Stimulated activated CD4-positive, alpha-beta T cell treated with anti-CD3 and anti-CD28 coated beads, Interleukin-2, amount 100 ng/mL, for 24 hours (primary cell): ENCODE measurements around the gene SFI1.
"Not testable (repeated sequence)": the region's sequence is repeated elsewhere in the genome, so short reads cannot be mapped to it uniquely, and the experiment has no call there.

Experiments used
- DNase-seq, 2 donors: peaks; one replicate each; pipeline ENCODE4 v3.0.0-alpha.2; 2020

SFI1 gene

DNA sequence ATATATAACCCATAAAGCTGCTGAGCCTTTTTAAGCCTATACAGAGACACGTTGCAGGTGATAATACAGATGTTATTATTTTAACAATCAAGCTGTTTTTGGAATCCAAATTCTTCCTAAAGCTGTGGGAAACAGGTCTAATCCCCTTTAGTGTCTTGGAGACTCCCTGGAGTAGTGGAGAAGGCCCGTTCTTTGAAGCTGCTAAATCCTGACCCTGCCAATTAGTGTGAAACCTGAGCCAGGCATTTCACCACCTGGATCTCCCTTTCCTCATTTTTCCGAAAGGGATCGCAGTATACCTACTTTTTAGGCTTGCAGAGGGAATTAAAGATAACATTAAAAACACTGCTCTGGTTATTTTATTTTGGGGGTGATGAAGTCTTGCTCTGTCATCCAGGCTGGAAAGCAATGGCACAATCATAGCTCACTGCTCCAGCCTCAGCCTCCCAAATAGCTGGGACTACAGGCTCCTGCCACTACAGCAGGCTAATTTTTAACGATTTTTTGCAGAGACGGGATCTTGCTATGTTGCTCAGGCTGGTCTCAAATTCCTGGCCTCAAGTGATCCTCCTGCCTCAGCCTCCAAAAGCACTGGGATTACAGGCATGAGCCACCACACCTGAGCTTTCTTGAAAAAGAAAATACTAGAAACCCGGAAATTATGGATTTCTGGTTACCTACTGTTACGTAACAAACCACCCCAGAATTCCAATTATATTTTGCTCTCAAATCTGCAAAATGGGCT lies 4.9 kb upstream of the SFI1 start:
- DNase-seq: no peak

DNA sequence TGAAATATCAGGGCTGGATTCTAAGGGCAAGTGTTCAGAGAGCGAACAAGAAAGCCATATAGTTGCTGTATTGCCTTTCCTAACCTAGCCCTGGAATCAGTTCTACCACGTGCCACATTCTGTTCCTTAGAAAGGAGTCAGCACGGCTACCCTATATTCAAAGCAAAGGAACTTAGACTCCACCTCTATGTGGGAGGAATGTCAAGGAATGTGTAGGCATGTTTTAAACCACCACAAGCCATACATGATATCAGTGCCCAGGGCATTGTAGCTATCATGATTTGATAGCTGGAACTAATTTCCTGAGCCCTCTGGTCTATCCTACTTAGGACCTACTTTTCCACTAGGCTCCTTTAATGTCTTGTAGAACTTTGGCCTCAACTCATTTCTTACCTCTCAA lies 4.2 kb upstream of the SFI1 start:
- DNase-seq: no peak

DNA sequence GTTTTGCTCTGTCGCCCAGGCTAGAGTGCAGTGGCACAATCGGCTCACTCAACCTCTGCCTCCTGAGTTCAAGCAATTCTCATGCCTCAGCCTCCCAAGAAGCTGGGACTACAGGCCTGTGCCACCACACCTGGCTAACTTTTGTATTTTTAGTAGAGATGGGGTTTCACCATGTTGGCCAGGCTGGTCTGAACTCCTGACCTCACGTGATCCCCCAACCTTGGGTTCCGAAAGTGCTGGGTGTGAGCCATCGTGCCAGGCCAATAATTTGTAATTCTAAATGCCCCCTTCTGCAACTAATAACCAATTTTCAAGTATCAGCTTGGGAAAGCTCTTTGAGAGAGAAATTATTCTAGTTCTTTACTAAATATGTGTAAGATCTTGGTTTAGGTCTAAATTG lies 3.0 kb upstream of the SFI1 start:
- DNase-seq: not testable (repeated sequence)

DNA sequence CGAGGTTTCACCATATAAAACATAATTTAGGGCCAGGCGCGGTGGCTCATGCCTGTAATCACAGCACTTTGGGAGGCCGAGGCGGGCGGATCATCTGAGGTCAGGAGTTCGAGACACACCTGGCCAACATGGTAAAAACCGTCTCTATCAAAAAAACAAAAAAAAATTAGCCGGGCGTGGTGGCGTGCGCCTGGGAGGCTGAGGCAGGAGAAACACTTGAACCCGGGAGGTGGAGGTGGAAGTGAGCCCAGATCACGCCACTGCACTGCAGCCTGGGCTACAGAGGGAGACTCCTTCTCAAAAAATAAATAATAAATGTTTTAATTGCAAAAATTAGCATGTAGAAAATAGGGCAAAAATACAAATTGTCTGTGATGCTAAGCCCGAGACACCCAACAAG lies 993 bp upstream of the SFI1 start:
- no peak for DNase-seq

DNA sequence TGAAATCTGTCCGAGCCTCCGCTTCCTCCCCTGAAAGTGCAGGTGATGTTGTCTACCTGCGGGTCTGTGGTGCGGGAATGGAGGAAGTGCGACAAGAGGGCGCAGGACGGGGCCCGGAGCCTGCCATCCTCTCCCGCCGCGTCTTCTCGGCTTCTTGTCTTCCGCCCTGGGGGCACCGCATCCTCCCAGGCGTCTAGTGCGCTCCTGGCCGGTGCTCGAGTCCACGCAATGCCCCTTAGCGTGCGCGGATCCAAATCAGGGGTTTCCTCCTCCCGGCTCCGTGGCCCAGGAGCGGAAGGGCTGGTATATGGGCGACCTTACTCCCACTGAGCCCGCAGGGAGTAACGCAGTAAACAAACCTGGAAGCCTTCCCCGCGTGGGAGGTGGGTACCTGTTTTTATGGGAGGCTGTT lies 405 bp downstream of the SFI1 start:
- DNase-seq: peak; percentile 54 to 55

DNA sequence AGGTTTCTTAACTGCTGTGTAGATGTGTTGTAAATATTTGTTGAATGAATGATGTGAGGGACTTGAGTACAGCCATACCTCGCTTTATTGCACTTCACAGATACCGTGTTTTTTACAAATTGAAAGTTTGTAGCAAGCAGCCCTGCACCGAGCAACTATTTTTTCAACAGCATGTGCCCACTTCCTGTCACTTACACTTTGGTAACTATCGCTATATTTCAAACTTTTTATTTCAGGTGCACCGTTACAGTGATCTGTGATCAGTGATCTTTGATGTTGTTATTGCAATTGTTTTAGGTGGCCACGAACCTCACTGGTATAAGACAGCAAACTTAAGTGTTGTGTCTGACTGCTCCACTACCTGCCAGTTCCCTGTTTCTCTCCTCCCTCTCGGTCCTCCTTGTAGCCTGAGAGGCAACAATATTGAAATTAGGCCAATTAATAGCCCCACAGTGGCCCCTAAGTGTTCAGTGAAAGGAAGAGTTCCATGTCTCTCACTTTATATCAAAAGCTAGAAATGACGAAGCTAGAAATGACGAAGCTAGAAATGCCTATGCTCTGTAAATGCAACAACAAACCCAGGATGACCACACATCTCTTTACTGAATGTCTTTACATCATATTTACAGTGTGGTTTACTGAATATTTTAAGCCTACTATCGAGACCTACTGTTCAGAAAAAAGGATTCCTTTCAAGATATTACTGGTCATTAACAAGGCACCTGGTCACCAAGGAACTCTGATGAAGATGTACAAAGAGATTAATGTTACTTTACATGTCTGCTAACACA lies 1.0 kb downstream of the SFI1 start:
- no peak for DNase-seq

DNA sequence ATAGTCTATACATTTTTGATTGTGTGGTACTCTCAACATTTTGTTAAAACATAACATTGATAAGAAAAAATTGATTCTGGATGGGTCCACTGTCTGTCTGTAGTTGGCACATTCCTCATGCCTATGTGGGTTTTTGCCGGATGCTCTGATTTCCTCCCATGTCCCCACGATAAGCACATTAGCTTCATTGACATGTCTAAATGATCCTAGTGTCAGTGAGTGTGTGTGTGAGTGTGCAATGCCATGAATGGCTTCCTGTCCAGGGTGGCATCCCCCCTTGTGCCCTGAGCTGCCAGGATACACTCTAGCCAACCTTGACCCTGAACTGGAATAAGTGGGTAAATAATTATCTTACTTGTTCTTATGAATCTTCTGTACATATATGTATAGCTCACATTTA lies 5.4 kb downstream of the SFI1 start:
- DNase-seq: no peak

DNA sequence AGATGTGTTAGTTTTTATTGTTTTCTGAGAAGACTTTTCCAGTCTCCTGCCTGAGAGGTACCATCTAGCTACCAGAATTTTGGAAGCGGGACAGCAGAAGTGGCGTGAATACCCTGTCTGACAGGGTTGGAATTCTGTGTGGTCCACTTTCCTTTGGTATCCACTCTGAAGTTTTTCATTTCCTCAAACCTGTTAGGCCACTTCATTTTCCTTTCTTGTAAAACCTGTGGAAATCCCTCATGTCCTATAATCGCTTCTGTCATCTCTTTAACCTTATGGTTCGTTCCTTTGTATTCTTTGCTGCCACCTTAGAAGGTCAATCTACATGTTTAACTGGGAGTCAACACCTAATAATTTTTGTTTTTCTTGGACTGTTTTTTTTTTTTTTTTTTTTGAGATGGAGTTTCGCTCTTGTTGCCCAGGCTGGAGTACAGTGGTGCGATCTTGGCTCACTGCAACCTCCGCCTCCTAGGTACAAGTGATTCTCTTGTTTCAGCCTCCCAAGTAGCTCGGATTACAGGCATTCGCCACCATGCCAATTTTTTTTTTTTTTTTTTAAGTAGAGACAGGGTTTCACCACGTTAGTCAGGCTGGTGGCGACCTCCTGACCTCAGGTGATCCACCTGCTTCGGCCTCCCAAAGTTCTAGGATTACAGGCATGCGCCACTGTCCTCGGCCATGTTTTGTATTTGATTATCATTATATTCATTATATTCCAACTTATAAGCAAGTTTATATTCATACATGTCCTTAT lies 7.1 kb downstream of the SFI1 start:
- DNase-seq: no peak

DNA sequence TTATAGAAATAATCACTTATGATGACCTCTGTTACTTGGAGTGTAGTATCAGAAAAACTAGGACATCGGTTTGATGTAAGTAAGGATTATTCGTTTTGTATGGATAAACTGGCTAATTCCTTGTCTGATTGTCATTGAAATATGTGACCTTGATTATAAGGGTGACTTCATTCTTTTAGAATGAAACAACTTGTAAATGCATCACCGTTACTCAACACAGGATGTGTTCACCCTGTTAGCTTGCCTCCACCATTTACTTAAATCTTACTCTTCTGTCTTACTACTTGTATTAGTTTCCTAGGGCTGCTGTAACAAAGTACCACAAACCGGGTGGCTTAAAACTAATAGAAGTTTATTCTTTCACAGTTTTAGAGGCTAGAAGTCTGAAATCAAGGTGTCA lies 7.9 kb downstream of the SFI1 start:
- no peak for DNase-seq

DNA sequence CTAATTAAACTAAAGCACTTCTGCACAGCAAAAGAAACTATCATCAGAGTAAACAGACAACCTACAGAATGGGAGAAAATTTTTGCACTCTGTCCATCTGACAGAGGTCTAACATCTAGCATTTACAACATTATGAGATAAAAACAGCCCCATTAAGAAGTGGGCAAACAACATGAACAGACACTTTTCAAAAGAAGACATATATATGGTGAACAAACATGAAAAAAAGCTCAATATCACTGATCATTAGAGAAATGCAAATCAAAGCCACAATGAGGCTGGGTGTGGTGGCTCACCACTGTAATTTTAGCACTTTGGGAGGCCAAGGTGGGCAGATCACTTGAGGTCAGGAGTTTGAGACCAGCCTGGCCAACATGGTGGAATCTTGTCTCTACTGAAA lies 11.2 kb downstream of the SFI1 start:
- DNase-seq: not testable (repeated sequence)

DNA sequence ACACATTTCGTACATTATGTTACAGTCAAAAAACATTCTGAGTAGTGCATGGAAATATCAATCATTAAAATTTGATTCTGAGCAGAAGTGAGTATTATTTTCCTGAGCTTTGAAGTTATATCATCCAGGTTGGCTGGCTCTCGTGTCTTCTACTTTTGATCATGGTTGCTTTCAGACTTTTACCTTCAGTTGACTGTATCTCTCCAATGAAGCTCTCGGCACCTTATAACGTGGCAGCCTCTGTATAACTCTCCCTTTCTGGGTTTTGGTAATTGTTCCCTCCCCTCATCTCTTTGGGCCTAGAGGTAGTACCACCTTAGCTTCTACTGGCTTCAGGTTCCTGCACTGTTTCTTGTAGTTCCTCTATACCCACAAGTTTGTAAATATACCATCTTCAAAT lies 12.2 kb downstream of the SFI1 start:
- DNase-seq: no peak

DNA sequence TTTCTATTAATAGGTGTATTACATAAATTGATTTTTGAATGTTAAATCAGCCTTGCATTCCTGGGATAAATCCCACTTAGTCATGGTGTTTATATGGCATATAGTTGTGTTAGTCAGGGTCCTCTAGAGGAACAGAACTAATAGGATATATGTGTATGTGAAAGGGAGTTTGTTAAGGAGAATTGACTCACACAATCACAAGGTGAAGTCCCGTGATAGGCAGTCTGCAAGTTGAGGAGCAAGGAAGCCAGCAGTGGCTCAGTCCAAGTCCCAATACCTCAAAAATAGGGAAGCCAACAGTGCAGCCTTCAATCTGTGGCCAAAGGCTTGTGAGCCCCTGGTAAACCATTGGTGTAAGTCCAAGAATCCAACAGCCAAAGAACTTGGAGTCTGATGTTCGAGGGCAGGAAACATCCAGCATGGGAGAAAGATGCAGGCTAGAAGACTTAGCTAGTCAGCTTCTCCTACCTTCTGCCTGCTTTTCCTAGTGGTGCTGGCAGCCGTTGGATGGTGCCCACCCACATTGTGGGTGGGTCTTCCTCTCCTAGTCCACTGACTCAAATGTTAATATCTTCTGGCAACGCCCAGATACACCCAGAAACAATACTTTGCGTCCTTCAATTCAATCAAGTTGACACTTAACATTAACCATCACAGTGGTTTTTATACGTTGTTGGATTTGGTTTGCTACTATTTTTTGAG lies 12.9 kb downstream of the SFI1 start:
- DNase-seq: no peak

DNA sequence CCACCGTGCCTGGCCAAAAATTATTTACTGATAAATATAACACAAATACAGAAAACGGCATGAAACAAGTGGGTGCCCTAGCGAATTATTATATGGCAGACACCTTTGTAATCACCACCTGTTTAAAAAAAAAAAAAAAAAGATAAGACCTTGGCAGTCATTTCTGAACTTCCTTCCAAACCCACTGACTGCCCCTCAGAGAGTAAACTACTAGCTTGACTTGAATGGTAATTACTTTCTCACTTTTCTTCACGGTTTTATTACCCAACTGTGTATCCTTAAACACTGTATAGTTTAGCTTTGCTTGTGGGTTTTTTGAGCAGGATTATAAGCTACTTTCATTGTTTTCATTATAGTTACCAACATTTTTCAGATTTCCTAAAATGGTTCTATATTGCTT lies 23.7 kb downstream of the SFI1 start:
- no peak for DNase-seq

DNA sequence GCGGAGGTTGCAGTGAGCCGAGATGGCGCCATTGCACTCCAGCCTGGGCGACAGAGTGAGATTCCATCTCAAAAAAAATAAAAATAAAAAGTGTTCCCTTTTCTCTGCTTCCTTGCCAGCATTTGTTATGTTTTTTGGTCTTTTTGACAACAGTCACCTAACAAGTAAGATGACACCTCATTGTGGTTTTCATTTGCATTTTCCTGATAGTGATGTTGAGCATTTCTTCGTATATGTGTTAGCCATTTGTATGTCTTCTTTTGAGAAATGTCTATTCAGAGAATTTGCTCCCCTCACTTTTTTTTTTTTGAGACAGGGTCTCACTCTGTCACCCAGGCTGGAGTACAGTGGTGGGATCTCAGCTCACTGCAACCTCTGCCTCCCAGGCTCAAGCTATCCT lies 27.8 kb downstream of the SFI1 start:
- DNase-seq: not testable (repeated sequence)

DNA sequence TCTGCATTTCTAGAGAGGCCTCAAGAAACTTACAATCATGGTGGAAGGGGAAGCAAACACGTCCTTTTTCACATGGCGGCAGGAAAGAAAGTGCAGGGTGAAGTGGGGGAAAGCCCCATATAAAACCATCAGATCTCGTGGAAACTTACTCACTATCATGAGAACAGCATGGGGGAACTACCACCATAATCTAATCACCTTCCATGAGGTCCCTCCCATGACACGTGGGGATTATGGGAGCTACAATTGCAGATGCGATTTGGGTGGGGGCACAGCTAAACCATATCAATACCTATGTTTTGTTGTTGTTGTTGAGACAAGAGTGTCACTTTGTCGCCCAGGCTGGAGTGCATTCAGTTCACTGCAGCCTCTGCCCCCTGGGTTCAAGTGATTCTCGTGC lies 29.9 kb downstream of the SFI1 start:
- peak; percentile 45 to 54 for DNase-seq

DNA sequence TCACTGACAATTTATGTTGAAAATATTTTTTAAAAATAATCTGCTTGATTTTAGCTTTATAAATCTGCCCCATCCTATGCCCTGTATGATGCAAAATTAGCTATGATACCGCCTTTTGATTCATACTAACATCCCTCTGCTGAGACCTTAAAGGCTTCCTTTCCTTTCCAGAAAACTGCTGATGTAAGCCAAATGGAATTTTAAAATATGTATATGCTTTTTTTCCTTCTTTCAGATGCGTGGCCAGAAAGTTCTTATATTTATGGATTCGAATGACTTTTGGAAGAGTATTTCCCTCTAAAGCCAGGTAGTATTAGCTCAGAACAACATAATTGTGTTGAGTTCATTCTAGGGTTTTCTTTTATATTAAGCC lies 34.5 kb downstream of the SFI1 start:
- no peak for DNase-seq

DNA sequence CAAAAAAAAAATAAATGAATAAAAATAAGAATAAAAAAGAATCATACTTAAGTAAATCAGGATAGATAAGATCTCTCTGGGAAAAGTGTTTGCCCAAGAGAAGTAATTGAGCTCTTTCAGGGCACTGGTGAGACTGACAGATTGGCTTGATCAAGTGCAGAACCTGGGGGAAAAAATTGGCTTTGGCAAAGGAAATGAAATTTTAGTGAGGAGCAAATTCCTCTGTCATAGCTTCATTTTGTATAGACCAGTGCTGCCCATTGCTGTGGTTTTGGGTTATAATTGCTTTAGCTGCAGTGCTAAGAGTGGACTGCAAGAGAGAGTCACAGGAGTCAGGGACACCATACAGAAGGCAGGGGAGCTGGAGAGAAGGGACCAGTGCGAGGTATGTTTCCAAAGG lies 35.7 kb downstream of the SFI1 start:
- DNase-seq: no peak

DNA sequence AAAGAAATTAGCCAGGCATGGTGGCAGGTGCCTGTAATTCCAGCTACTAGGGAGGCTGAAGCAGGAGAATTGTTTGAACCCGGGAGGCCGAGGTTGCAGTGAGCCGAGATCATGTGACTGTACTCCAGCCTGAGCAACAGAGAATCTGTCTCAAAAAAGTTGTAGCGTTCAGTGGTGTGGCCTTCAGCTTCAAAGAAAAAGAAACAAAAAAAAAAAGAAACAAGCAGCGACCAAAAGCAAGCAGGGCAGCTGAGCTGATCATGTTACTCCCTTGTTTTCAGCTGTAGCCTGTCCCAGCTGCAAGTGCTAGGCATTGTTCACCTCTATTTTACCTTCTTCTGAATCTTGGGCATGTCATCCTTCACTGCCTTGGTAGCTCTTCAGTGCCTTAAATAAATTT lies 37.0 kb downstream of the SFI1 start:
- DNase-seq: no peak

DNA sequence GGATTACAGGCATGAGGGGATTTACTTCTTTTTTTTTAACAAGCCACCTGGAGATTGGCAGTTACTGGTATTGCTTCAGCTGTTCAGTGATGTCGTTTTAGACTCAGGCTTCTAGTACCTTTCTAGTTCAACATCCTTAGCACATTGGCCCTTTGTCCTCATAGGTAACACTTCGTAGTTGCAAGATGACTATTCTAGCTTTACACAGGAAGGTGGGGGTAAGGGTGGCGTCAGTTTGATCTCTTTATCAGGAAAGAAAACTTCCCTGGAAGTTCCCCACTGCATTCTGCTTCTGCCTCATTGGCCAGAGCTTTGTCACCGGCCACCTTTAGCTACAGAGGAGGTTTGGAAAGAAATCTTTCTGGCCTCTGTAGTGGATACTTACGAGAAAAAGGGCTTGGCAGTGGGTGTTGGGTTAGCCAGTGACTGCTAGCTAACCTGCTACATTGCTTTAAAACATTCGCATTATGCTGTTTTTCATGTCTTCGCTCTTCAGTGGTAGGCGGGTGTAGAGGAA lies 40.7 kb downstream of the SFI1 start:
- DNase-seq: peak; percentile 36 to 61

DNA sequence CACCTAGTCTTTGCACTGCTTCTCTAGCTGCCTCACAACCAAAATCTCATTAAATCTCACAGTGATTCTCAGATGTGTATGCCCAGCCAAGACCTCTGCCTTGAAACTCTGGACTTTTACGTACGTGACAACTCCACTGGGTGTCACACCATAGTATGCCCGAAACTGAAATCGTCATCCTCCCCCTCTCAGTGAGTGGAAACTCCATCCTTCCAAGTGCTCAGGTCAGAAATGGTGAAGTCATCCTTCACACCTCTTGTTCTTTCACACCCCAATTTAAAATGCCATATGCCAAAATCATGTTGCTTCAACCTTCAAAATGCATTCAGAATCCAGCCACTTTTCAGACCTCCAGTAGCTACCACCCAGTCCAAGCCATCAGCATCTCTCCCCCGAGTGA lies 42.5 kb downstream of the SFI1 start:
- DNase-seq: peak; percentile 28 to 35

DNA sequence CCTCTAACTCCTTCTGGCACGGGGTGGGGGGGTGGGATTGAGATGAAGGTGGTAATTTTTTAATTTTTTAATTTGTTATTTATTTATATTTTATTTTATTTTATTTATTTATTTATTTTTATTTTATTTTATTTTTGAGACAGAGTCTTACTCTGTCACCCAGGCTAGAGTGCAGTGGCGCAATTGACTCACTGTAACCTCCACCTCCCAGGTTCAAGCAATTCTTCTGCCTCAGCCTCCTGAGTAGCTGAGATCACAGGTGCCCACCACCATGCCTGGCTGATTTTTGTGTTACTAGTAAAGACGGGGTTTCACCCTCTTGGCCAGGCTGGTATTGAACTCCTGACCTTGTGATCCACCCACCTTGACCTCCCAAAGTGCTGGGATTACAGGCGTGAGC lies 43.8 kb downstream of the SFI1 start:
- not testable (repeated sequence) for DNase-seq

DNA sequence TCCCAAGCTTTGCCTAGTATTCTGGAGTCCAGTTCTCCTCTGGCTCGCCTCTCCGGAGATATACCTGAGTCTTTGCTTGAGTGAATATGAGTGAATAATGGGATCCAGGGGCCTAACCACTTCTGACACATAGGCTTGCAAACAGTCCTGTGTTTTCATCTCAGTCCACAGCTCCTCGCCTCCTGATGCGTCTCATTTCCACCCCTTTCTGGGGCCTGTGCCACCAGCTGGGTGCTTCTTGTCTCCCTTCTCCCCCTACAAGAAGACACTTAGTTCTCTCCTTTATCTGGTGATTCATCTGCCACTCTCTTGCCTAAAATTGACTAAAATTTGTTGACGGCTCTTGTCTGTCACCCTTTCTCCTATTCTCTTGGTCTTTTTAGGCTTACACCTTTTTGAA lies 44.6 kb downstream of the SFI1 start:
- no peak for DNase-seq
